Activated CD8-positive, alpha-beta T cell treated with anti-CD3 and anti-CD28 coated beads for 36 hours (primary cell): ENCODE measurements around the gene CD79A. TPM values are rescaled to one million over a fixed set of nuclear protein-coding genes. Genes with fewer than 3 reads are reported as not detected.

ENCODE experiments used
- ATAC-seq: fragments of 200-7000 bp; cut with Tn5 transposase; one replicate; pipeline ENCODE4 v1.10.0; 2021; ENCODE audit warnings: mild to moderate bottlenecking, moderate library complexity
- CTCF ChIA-PET: fragments of 350-600 bp; sonication (Branson Sonifier 250); formaldehyde crosslinking; loops from one replicate; lab custom pipeline; 2021; ENCODE audit warnings: antibody characterized with exemption; lab: Charles Lee
- POLR2A ChIA-PET: fragments of 350-600 bp; sonication (Branson Sonifier 250); formaldehyde crosslinking; loops from one replicate; lab custom pipeline; 2021; ENCODE audit warnings: antibody characterized with exemption; lab: Charles Lee
- DNase-seq: peaks from one replicate; pipeline ENCODE4 v3.0.0-alpha.2; 2020
- H3K27ac Mint-ChIP-seq: one replicate; pipeline ENCODE4 v1.8.0; 2021; ENCODE audit warnings: mild to moderate bottlenecking, mixed read lengths
- H3K27me3 Mint-ChIP-seq: one replicate; pipeline ENCODE4 v1.8.0; 2021; ENCODE audit warnings: mixed read lengths
- H3K36me3 Mint-ChIP-seq: one replicate; pipeline ENCODE4 v1.8.0; 2021; ENCODE audit warnings: low read depth, mixed read lengths
- H3K4me1 Mint-ChIP-seq: one replicate; pipeline ENCODE4 v1.8.0; 2021; ENCODE audit warnings: low read depth, mixed read lengths
- H3K4me3 Mint-ChIP-seq: one replicate; pipeline ENCODE4 v1.8.0; 2021; ENCODE audit warnings: mild to moderate bottlenecking, moderate library complexity, mixed read lengths
- H3K9me3 Mint-ChIP-seq: one replicate; pipeline ENCODE4 v1.8.0; 2021; ENCODE audit warnings: mixed read lengths
- intact Hi-C: fragments of 100-400 bp; cut with micrococcal nuclease; formaldehyde crosslinking; loops from one replicate; pipeline ENCODE4 v1.10.0; 2022
- total RNA-seq, 2 experiments: library from RNA; stranded (reverse); gene quantifications; one replicate each; pipeline ENCODE4 v1.2.3, GENCODE V29; 2021
- TF ChIP-seq, protein P1 (sequence below): fragments of 200-600 bp; IDR thresholded peaks from one replicate; pipeline ENCODE4 v1.8.0; 2022; ENCODE audit warnings: antibody characterized with exemption, mild to moderate bottlenecking

The CD79A gene
- total RNA-seq, 2 experiments from 2014 or later = 19.3 to 21.0 TPM

DNA sequence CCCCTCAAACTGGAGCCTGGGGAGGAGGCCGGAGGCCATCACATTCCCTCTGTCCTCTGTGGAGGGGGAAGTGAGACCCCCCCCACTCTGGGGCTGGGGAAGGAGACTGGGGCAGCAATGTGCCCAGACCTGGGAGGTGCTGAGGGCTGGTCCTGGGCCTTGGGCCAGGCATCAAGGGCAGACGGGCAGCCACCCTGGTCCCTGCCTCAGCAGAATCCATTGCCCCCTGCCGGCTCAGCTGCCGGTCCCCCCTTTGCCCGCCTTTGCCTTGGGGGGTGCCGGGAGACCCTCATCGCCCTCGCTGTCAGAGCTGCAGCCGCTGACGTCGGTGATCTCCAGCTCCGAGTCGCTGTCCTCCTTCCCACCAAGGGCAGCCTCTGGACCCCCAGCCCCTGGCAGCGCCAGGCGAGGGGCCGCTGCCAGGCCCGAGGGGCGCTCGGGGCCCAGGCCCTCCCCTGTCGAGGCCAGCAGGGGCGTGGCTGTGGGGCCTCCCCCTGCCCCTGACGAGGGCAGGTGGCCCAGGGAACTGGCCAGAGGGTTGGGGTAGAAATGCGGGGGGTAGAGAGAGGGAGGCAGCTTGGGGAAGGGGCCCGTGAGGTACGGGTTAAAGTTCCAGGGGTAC is 31.0 kb downstream of the CD79A start:
- Mint-ChIP-seq H3K4me1 (peaks cover 56% of the 10 kb centered on the region), H3K27me3 (peaks cover 11% of the 10 kb centered on the region), H3K4me3 (no peak overlapping the region), H3K27ac (no peak overlapping the region), H3K9me3 (no peaks in the 10 kb centered on the region), H3K36me3 (peaks cover 36% of the 10 kb centered on the region)
- TF ChIP-seq, protein P1, sequence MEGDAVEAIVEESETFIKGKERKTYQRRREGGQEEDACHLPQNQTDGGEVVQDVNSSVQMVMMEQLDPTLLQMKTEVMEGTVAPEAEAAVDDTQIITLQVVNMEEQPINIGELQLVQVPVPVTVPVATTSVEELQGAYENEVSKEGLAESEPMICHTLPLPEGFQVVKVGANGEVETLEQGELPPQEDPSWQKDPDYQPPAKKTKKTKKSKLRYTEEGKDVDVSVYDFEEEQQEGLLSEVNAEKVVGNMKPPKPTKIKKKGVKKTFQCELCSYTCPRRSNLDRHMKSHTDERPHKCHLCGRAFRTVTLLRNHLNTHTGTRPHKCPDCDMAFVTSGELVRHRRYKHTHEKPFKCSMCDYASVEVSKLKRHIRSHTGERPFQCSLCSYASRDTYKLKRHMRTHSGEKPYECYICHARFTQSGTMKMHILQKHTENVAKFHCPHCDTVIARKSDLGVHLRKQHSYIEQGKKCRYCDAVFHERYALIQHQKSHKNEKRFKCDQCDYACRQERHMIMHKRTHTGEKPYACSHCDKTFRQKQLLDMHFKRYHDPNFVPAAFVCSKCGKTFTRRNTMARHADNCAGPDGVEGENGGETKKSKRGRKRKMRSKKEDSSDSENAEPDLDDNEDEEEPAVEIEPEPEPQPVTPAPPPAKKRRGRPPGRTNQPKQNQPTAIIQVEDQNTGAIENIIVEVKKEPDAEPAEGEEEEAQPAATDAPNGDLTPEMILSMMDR = no peak
- ChIA-PET CTCF (interaction anchor here (0.9 kb wide), 1 partner anchor 10 kb away, joined by 3 read pairs; no protein-coding TSS in a partner anchor), POLR2A (interaction anchor here (0.6 to 2.2 kb wide), 10 partner anchors 8 to 397 kb away, joined by 3 to 10 read pairs (median 3); partner anchors contain the start of gene RPS19)
- intact Hi-C loops = no loop called here
- no peak for DNase-seq
- no peak for ATAC-seq

DNA sequence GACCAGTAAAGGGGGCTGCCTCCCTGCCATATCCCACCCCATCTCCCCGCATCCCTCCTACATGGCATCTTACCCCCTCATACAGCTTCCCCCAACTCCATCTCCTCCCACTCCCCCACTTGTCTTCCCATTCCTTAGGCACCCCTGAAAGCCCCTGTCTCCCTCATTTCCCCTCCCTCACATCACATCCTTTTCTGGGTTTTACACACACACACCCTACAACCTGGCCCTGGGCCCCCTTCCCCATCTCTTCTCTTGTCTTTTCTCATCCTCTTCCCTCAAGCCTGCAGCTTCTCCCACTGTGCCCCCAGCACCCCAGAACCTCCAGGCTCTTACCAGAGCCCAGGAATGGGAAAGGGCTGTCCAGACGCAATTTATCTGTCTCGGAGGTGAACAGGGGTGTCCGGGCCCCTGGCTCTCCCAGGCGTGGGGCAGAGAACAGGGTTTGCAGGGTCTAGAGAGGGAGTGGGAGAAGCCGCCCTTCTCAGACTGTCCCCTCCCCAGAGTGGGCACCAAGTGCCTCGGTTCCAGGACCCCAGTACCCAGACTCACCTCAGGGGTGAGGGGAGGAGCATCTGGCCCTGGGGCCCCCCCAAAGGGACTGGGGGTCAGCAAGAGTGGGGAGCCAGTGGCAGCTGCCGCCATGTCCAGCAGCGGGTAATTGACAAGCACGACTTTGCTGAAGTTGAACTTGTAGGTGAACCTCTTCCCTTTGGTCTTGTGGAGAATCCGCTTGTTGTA is 31.8 kb downstream of the CD79A start:
- Mint-ChIP-seq H3K9me3 (no peaks in the 10 kb centered on the region), H3K36me3 (peaks cover 30% of the 10 kb centered on the region), H3K27me3 (peaks cover 16% of the 10 kb centered on the region), H3K27ac (no peak overlapping the region), H3K4me1 (peaks cover 56% of the 10 kb centered on the region), H3K4me3 (no peak overlapping the region)
- intact Hi-C loops = no loop called here
- ChIA-PET CTCF (interaction anchor here (0.9 to 1.2 kb wide), 2 partner anchors 11 to 13 kb away, joined by 3 read pairs; no protein-coding TSS in a partner anchor), POLR2A (interaction anchor here (0.6 to 2.8 kb wide), 13 partner anchors 9 to 397 kb away, joined by 3 to 10 read pairs (median 3); partner anchors contain the start of genes CD79A and RPS19)
- no peak for ATAC-seq
- no peak for DNase-seq
- TF ChIP-seq, protein P1 = no peak

DNA sequence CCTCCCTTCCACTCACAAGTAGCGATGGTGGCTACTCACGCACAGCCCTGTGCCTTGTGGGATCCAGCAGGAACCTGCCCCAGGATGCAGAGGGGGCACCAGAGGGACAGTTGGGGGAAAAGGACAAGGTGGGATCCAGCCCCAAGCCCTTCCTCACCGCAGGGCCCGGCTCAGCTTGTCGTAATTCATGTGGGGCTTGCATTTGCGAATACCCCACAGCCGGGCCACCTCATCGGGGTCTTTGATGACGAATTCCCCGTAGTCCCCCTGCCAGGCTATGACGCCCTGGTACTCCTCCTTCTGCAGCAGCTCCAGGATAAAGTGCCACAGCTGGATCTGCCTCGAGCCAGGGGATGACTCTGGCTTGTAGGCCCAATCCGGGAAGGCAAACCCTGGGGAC is 32.6 kb downstream of the CD79A start:
- TF ChIP-seq, protein P1 = no peak
- Mint-ChIP-seq H3K4me3 (no peak overlapping the region), H3K36me3 (peaks cover 22% of the 10 kb centered on the region), H3K27ac (no peak overlapping the region), H3K27me3 (peaks cover 20% of the 10 kb centered on the region), H3K4me1 (peaks cover 54% of the 10 kb centered on the region), H3K9me3 (no peaks in the 10 kb centered on the region)
- no peak for DNase-seq
- intact Hi-C loops = no loop called here
- POLR2A ChIA-PET = interaction anchor here (0.7 to 2.8 kb wide), 12 partner anchors 8 to 36 kb away, joined by 3 to 23 read pairs (median 4); partner anchors contain the start of gene CD79A
- ATAC-seq = no peak
- CTCF ChIA-PET = interaction anchor here (1.2 kb wide), 1 partner anchor 14 kb away, joined by 3 read pairs; no protein-coding TSS in a partner anchor

DNA sequence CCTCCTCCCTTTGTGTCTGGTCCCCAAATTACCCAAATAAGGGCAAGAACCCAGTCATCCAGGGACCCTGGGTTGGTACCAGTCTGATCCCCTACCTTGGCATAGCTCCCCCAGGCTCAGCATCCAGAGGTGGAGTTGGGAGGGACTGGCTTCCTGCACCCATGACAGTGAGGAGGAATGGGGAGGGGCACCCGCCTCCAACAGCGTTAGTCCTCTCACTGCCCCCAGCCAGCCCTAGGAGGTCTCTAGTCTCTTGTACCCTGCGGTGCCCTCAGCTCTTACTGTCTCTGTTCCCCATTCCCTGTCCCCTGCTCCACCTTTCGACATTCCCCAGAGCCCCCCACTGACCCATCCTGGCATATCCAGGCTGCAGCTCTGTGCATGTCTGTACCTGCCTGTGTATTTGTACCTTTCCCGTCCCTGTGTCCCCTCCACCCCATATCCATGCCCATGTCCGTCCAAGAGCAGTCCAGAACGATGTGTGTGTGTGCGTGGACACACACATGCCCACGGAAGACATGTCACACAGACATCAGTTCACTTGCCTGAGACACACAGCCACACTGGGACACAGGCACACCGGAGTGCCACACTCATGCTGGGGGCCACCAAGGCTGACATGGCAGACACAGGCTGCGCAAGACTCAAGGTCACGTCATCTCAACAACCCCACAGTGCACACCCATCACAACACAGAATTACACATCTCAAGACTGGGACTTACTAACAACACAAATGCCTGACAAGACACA is 33.3 kb downstream of the CD79A start:
- DNase-seq (no peak), ATAC-seq (peak; percentile 8)
- intact Hi-C loops = no loop called here
- ChIA-PET CTCF (interaction anchor here (1.2 kb wide), 1 partner anchor 15 kb away, joined by 3 read pairs; no protein-coding TSS in a partner anchor), POLR2A (interaction anchor here (0.7 to 2.8 kb wide), 16 partner anchors 9 to 50 kb away, joined by 3 to 23 read pairs (median 5); partner anchors contain the start of genes CD79A, ERFL and RPS19)
- Mint-ChIP-seq H3K27me3 (peaks cover 20% of the 10 kb centered on the region), H3K4me3 (no peak overlapping the region), H3K9me3 (no peaks in the 10 kb centered on the region), H3K4me1 (peaks cover 51% of the 10 kb centered on the region), H3K27ac (no peak overlapping the region), H3K36me3 (peaks cover 17% of the 10 kb centered on the region)
- TF ChIP-seq, protein P1 = no peak
